Measurements from ENCODE around the gene GALK1. TPM values are rescaled to one million over a fixed set of nuclear protein-coding genes. Genes with fewer than 3 reads are reported as not detected.

GALK1 gene
- total and polyA plus RNA-seq, 2 of the 13 experiments (the other 11 are each of a cell fraction or from before 2014, with no cell fraction given) = 59.9 to 93.6 TPM

- TF ChIP-seq IKZF1 (IDR thresholded peaks at IDR 0.05) (no peak), ARHGAP35 (CRISPR knock-in tag; IDR thresholded peaks at IDR 0.05; ENCODE audit: borderline replicate concordance) (no peak), SMYD3 (CRISPR knock-in tag; IDR thresholded peaks at IDR 0.05) (no peak), NAIF1 (CRISPR knock-in tag; IDR thresholded peaks at IDR 0.05; ENCODE audit: borderline replicate concordance) (no peak), ASH2L (IDR thresholded peaks at IDR 0.05; ENCODE audit: insufficient read length, low read depth, low read length) (no peak), DRAP1 (CRISPR knock-in tag; IDR thresholded peaks at IDR 0.05) (no peak), ZNF235 (CRISPR knock-in tag; IDR thresholded peaks at IDR 0.05; ENCODE audit: borderline replicate concordance) (0 out of 2 replicates have a peak, but pooled peaks have one; percentile 16), RAD51 (IDR thresholded peaks at IDR 0.05; ENCODE audit: borderline replicate concordance) (no peak), FLYWCH1 (CRISPR knock-in tag; IDR thresholded peaks at IDR 0.05) (no peak), ZNF296 (CRISPR knock-in tag; conservative IDR thresholded peaks at IDR 0.05) (no peak), ZNF101 (CRISPR knock-in tag; IDR thresholded peaks at IDR 0.05; ENCODE audit: borderline replicate concordance, low read depth) (no peak), HNRNPL (IDR thresholded peaks at IDR 0.05; ENCODE audit: low read depth, low read length) (peak; percentile 65; the same call in 1 of the 2 replicates)
- TF ChIP-seq, protein P1, sequence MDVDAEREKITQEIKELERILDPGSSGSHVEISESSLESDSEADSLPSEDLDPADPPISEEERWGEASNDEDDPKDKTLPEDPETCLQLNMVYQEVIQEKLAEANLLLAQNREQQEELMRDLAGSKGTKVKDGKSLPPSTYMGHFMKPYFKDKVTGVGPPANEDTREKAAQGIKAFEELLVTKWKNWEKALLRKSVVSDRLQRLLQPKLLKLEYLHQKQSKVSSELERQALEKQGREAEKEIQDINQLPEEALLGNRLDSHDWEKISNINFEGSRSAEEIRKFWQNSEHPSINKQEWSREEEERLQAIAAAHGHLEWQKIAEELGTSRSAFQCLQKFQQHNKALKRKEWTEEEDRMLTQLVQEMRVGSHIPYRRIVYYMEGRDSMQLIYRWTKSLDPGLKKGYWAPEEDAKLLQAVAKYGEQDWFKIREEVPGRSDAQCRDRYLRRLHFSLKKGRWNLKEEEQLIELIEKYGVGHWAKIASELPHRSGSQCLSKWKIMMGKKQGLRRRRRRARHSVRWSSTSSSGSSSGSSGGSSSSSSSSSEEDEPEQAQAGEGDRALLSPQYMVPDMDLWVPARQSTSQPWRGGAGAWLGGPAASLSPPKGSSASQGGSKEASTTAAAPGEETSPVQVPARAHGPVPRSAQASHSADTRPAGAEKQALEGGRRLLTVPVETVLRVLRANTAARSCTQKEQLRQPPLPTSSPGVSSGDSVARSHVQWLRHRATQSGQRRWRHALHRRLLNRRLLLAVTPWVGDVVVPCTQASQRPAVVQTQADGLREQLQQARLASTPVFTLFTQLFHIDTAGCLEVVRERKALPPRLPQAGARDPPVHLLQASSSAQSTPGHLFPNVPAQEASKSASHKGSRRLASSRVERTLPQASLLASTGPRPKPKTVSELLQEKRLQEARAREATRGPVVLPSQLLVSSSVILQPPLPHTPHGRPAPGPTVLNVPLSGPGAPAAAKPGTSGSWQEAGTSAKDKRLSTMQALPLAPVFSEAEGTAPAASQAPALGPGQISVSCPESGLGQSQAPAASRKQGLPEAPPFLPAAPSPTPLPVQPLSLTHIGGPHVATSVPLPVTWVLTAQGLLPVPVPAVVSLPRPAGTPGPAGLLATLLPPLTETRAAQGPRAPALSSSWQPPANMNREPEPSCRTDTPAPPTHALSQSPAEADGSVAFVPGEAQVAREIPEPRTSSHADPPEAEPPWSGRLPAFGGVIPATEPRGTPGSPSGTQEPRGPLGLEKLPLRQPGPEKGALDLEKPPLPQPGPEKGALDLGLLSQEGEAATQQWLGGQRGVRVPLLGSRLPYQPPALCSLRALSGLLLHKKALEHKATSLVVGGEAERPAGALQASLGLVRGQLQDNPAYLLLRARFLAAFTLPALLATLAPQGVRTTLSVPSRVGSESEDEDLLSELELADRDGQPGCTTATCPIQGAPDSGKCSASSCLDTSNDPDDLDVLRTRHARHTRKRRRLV (CRISPR knock-in tag; IDR thresholded peaks at IDR 0.05) = no peak
- TF ChIP-seq, protein P2, sequence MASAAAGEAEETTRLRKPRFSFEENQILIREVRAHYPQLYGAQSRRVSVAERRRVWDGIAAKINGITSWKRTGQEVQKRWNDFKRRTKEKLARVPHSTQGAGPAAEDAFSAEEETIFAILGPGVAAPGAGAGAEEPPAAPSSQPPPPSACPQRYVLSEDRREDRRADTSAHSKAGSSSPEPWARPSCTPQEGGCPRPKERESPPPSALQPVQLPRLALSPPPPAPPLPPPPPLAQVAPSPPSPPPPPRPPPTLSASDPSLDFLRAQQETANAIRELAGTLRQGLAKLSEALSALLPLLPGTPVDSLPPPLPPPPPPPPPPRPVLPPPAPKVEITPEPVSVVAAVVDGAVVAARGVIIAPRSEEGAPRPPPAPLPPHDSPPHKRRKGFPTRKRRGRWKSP (CRISPR knock-in tag; IDR thresholded peaks at IDR 0.05) = no peak
- TF ChIP-seq, protein P3, sequence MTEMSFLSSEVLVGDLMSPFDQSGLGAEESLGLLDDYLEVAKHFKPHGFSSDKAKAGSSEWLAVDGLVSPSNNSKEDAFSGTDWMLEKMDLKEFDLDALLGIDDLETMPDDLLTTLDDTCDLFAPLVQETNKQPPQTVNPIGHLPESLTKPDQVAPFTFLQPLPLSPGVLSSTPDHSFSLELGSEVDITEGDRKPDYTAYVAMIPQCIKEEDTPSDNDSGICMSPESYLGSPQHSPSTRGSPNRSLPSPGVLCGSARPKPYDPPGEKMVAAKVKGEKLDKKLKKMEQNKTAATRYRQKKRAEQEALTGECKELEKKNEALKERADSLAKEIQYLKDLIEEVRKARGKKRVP (CRISPR knock-in tag; IDR thresholded peaks at IDR 0.05) = no peak
- TF ChIP-seq, protein P4, sequence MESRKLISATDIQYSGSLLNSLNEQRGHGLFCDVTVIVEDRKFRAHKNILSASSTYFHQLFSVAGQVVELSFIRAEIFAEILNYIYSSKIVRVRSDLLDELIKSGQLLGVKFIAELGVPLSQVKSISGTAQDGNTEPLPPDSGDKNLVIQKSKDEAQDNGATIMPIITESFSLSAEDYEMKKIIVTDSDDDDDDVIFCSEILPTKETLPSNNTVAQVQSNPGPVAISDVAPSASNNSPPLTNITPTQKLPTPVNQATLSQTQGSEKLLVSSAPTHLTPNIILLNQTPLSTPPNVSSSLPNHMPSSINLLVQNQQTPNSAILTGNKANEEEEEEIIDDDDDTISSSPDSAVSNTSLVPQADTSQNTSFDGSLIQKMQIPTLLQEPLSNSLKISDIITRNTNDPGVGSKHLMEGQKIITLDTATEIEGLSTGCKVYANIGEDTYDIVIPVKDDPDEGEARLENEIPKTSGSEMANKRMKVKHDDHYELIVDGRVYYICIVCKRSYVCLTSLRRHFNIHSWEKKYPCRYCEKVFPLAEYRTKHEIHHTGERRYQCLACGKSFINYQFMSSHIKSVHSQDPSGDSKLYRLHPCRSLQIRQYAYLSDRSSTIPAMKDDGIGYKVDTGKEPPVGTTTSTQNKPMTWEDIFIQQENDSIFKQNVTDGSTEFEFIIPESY (CRISPR knock-in tag; IDR thresholded peaks at IDR 0.05) = peak; percentile 86
- TF ChIP-seq, protein P5, sequence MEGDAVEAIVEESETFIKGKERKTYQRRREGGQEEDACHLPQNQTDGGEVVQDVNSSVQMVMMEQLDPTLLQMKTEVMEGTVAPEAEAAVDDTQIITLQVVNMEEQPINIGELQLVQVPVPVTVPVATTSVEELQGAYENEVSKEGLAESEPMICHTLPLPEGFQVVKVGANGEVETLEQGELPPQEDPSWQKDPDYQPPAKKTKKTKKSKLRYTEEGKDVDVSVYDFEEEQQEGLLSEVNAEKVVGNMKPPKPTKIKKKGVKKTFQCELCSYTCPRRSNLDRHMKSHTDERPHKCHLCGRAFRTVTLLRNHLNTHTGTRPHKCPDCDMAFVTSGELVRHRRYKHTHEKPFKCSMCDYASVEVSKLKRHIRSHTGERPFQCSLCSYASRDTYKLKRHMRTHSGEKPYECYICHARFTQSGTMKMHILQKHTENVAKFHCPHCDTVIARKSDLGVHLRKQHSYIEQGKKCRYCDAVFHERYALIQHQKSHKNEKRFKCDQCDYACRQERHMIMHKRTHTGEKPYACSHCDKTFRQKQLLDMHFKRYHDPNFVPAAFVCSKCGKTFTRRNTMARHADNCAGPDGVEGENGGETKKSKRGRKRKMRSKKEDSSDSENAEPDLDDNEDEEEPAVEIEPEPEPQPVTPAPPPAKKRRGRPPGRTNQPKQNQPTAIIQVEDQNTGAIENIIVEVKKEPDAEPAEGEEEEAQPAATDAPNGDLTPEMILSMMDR (CRISPR knock-in tag; IDR thresholded peaks at IDR 0.05) = peak; percentile 44
Observed at GRCh38 chr17:75755205-75755901, 9.6 kb downstream of the GALK1 start (continued).

Measured in HepG2 (cell line).